Measurements from ENCODE around the gene PIP5K1B.

GRCh38 chr9:68795411-68795810 is 90.4 kb downstream of the PIP5K1B start:
- TF ChIP-seq EP300 (IDR thresholded peaks at IDR 0.05; ENCODE audit: borderline replicate concordance) (no peak), TAF1 (IDR thresholded peaks at IDR 0.05; ENCODE audit: low read depth) (no peak), RAD21 (IDR thresholded peaks at IDR 0.05; ENCODE audit: low read depth) (no peak), YY1 (IDR thresholded peaks at IDR 0.05; ENCODE audit: low read depth) (no peak), ZBTB7A (IDR thresholded peaks at IDR 0.05; ENCODE audit: low read depth) (no peak), TEAD4 (IDR thresholded peaks at IDR 0.05) (no peak), FOXM1 (IDR thresholded peaks at IDR 0.05; ENCODE audit: borderline replicate concordance, low read depth) (no peak), CEBPB (IDR thresholded peaks at IDR 0.05) (no peak), USF1 (IDR thresholded peaks at IDR 0.05) (no peak)
- TF ChIP-seq, protein P1, sequence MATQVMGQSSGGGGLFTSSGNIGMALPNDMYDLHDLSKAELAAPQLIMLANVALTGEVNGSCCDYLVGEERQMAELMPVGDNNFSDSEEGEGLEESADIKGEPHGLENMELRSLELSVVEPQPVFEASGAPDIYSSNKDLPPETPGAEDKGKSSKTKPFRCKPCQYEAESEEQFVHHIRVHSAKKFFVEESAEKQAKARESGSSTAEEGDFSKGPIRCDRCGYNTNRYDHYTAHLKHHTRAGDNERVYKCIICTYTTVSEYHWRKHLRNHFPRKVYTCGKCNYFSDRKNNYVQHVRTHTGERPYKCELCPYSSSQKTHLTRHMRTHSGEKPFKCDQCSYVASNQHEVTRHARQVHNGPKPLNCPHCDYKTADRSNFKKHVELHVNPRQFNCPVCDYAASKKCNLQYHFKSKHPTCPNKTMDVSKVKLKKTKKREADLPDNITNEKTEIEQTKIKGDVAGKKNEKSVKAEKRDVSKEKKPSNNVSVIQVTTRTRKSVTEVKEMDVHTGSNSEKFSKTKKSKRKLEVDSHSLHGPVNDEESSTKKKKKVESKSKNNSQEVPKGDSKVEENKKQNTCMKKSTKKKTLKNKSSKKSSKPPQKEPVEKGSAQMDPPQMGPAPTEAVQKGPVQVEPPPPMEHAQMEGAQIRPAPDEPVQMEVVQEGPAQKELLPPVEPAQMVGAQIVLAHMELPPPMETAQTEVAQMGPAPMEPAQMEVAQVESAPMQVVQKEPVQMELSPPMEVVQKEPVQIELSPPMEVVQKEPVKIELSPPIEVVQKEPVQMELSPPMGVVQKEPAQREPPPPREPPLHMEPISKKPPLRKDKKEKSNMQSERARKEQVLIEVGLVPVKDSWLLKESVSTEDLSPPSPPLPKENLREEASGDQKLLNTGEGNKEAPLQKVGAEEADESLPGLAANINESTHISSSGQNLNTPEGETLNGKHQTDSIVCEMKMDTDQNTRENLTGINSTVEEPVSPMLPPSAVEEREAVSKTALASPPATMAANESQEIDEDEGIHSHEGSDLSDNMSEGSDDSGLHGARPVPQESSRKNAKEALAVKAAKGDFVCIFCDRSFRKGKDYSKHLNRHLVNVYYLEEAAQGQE (IDR thresholded peaks at IDR 0.05; ENCODE audit: low read depth) = no peak
- TF ChIP-seq, protein P2, sequence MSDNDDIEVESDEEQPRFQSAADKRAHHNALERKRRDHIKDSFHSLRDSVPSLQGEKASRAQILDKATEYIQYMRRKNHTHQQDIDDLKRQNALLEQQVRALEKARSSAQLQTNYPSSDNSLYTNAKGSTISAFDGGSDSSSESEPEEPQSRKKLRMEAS (IDR thresholded peaks at IDR 0.05) = no peak
